ENCODE measurements around the gene TSSK6. TPM values are rescaled to one million over a fixed set of nuclear protein-coding genes. Genes with fewer than 3 reads are reported as not detected.

TSSK6 gene
- total RNA-seq, 6 experiments from 2014 or later = 0.61 to 1.3 (median 0.92) TPM

DNA sequence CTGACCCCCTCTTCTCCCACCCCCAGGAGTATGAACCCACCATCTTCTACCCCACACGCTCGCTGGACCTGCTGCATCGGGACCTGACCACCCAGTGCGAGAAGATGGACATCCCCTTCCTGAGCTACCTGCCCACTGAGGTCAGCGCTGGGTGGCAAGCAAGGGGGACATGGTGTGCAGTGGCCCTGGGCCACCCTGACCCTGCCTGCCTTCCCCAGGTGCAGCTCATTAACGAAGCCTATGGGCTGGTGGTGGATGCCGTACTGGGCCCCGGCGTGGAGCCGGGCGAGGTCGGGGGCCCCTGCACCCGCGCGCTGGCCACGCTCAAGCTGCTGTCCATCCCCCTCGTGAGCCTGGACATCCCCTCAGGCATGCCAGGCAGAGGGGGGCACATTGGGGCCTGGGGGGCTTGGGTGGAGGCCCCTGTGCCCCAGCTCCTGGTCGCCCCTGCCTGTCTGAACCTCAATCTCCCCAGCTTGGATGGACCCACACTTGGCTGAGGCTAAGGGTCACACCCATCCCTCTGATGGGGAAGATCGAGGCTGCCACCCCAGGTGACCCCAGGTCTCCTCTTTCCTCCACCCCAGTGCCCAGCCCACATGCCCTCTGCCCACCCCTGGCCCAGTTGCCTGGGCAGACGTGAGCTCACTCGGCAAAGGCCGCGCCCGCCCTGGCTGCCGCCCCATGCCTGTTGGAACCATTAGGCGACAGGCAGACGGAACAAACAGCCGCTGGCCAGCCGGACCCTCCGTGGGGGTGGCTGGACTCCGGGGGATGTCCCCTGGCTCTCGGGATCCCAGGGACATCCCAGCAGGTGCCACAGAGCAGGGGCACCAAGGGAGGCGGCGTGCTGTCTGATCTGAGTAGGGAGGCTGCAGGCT, 20.2 kb upstream of the TSSK6 start:
- no peak overlapping the region for H3K27ac Mint-ChIP-seq
- peaks cover 12% of the 10 kb centered on the region; the same call in 1 of the 2 replicates for H3K4me1 Mint-ChIP-seq (ENCODE audit: low read depth)
- no peak for DNase-seq
- H3K4me3 Mint-ChIP-seq = no peak overlapping the region
- H3K36me3 Mint-ChIP-seq (ENCODE audit: low read depth) = no peaks in the 10 kb centered on the region
- TF ChIP-seq CTCF (IDR thresholded peaks at IDR 0.05) = no peak
- H3K27me3 Mint-ChIP-seq (ENCODE audit: insufficient read depth) = peaks cover 13% of the 10 kb centered on the region
- H3K9me3 Mint-ChIP-seq = no peaks in the 10 kb centered on the region

GRCh38 chr19:19534556-19535265, 19.4 kb upstream of the TSSK6 start:
- H3K4me1 Mint-ChIP-seq (ENCODE audit: low read depth) = peaks cover 17% of the 10 kb centered on the region
- no peaks in the 10 kb centered on the region for H3K9me3 Mint-ChIP-seq
- H3K36me3 Mint-ChIP-seq (ENCODE audit: low read depth) = no peaks in the 10 kb centered on the region
- no peak for DNase-seq
- H3K4me3 Mint-ChIP-seq = no peak overlapping the region; the same call in 1 of the 2 replicates
- peaks cover 13% of the 10 kb centered on the region for H3K27me3 Mint-ChIP-seq (ENCODE audit: insufficient read depth)
- TF ChIP-seq CTCF (IDR thresholded peaks at IDR 0.05) = no peak
- no peak overlapping the region; the same call in 1 of the 2 replicates for H3K27ac Mint-ChIP-seq

- DNase-seq = no peak
- Mint-ChIP-seq H3K4me3 (no peak overlapping the region), H3K36me3 (ENCODE audit: low read depth) (no peaks in the 10 kb centered on the region), H3K4me1 (ENCODE audit: low read depth) (peaks cover 23% of the 10 kb centered on the region), H3K9me3 (no peaks in the 10 kb centered on the region), H3K27me3 (ENCODE audit: insufficient read depth) (peaks cover 7% of the 10 kb centered on the region), H3K27ac (no peak overlapping the region)
- TF ChIP-seq CTCF (IDR thresholded peaks at IDR 0.05) = no peak
Observed at GRCh38 chr19:19533841-19534240, 18.5 kb upstream of the TSSK6 start.

DNA sequence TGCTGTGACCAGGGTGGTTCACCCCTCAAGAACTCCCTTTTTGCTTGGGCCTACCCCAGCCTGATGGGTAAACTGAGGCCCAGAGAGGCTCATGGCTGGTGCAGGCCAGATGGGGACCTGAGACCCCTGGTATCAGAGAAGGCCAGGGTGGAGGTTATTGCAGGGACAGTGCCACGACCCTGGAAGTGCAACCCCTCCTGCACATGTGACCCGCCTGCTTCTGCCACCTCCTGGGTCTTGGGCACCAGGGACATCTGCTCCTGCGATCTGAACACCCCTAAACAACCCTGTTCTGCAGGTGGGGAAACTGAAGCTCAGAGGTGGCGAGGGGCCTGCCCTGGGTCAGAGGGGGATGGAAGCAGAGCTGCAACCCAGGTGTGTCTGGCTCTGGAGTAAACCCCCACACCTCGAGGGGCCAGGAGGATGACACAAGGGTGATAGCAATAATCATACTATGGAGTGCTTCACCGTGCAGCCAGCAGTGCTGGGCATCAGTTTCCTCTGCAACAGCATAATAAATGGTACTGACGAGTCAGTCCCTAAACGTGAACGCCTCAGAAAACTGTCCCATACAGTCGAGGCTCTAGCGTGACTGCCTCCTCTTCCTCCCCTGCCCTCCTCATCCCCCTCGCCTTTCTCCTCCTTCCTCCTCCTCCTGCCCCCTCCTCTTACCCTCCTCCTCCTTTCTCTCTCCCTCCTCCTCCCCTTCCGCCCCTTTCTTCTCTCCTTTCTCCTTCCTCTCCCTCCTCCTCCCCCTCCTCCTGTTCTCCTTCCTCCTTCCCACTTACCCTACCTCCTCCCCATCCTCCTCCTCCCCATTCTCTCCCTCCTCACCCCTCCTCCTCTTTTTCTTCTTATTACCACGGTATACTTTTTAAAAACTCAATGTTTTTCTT, 17.7 kb upstream of the TSSK6 start:
- H3K4me1 Mint-ChIP-seq (ENCODE audit: low read depth) = peaks cover 23% of the 10 kb centered on the region

More for the DNA sequence above, 17.7 kb upstream of the TSSK6 start:
- no peak for TF ChIP-seq CTCF (IDR thresholded peaks at IDR 0.05)
- DNase-seq = no peak
- Mint-ChIP-seq H3K4me3 (no peak overlapping the region), H3K36me3 (ENCODE audit: low read depth) (no peaks in the 10 kb centered on the region), H3K27me3 (ENCODE audit: insufficient read depth) (peaks cover 6% of the 10 kb centered on the region), H3K9me3 (no peaks in the 10 kb centered on the region), H3K27ac (no peak overlapping the region)

Data from HFFc6 (cell line).